Measurements from ENCODE around the gene CLIP1.
"Not testable (repeated sequence)": the region's sequence is repeated elsewhere in the genome, so short reads cannot be mapped to it uniquely, and the experiment has no call there.

CLIP1 gene

GRCh38 chr12:122394626-122395194, 27.8 kb downstream of the CLIP1 start:
- no peak for DNase-seq

- no peak for DNase-seq
These were observed 28.7 kb downstream of the CLIP1 start for GRCh38 chr12:122393817-122394216.

- DNase-seq = no peak
These were observed 30.1 kb downstream of the CLIP1 start for GRCh38 chr12:122392411-122392810.

GRCh38 chr12:122389677-122390076, 32.8 kb downstream of the CLIP1 start:
- no peak for DNase-seq

GRCh38 chr12:122387887-122388286, 34.6 kb downstream of the CLIP1 start:
- no peak for DNase-seq

GRCh38 chr12:122385171-122386016, 37.1 kb downstream of the CLIP1 start:
- no peak for DNase-seq

- DNase-seq = no peak
These were observed 39.5 kb downstream of the CLIP1 start for GRCh38 chr12:122382919-122383350.

- DNase-seq = no peak
These were observed 41.4 kb downstream of the CLIP1 start for GRCh38 chr12:122381021-122381420.

- not testable (repeated sequence) for DNase-seq
These were observed 45.7 kb downstream of the CLIP1 start for GRCh38 chr12:122376751-122377150.

- no peak for DNase-seq
These were observed 47.8 kb downstream of the CLIP1 start for GRCh38 chr12:122374707-122375106.

- no peak for DNase-seq
These were observed 50.9 kb downstream of the CLIP1 start for GRCh38 chr12:122371475-122372045.

GRCh38 chr12:122368361-122369073, 54.0 kb downstream of the CLIP1 start:
- no peak for DNase-seq

GRCh38 chr12:122367632-122368031, 54.8 kb downstream of the CLIP1 start:
- not testable (repeated sequence) for DNase-seq

GRCh38 chr12:122366685-122367475, 55.6 kb downstream of the CLIP1 start:
- no peak for DNase-seq

- DNase-seq = not testable (repeated sequence)
These were observed 57.2 kb downstream of the CLIP1 start for GRCh38 chr12:122365226-122365625.

GRCh38 chr12:122363782-122364181, 58.7 kb downstream of the CLIP1 start:
- DNase-seq = no peak

GRCh38 chr12:122362755-122363154, 59.7 kb downstream of the CLIP1 start:
- DNase-seq = no peak

GRCh38 chr12:122358403-122358802, 64.1 kb downstream of the CLIP1 start:
- DNase-seq = not testable (repeated sequence)

GRCh38 chr12:122357536-122357935, 64.9 kb downstream of the CLIP1 start:
- not testable (repeated sequence) for DNase-seq

GRCh38 chr12:122356991-122357390, 65.5 kb downstream of the CLIP1 start:
- DNase-seq = not testable (repeated sequence)

GRCh38 chr12:122356192-122356635, 66.3 kb downstream of the CLIP1 start:
- DNase-seq = peak; percentile 40 to 55

- DNase-seq = no peak
These were observed 66.8 kb downstream of the CLIP1 start for GRCh38 chr12:122355706-122356105.

Measured in stimulated activated CD4-positive, alpha-beta T cell treated with anti-CD3 and anti-CD28 coated beads, Interleukin-2, amount 100 ng/mL, for 48 hours (primary cell).